GM21786 (cell line): ENCODE data around the gene CEP78.

ENCODE experiments used
- ATAC-seq: cut with Tn5 transposase; IDR thresholded peaks from one replicate; pipeline ENCODE4 v1.9.1; 2021; ENCODE audit not compliant: unreplicated experiment

The CEP78 gene

GRCh38 chr9:78326564-78326963 is 90.7 kb downstream of the CEP78 start:
- ATAC-seq = no peak
